ENCODE results near the gene ERN2. TPM values are rescaled to one million over a fixed set of nuclear protein-coding genes. Genes with fewer than 3 reads are reported as not detected.

The ERN2 gene
- total and polyA plus RNA-seq, 12 donors, result 0.20 to 2.7 (median 1.3) TPM; not detected in 1

DNA sequence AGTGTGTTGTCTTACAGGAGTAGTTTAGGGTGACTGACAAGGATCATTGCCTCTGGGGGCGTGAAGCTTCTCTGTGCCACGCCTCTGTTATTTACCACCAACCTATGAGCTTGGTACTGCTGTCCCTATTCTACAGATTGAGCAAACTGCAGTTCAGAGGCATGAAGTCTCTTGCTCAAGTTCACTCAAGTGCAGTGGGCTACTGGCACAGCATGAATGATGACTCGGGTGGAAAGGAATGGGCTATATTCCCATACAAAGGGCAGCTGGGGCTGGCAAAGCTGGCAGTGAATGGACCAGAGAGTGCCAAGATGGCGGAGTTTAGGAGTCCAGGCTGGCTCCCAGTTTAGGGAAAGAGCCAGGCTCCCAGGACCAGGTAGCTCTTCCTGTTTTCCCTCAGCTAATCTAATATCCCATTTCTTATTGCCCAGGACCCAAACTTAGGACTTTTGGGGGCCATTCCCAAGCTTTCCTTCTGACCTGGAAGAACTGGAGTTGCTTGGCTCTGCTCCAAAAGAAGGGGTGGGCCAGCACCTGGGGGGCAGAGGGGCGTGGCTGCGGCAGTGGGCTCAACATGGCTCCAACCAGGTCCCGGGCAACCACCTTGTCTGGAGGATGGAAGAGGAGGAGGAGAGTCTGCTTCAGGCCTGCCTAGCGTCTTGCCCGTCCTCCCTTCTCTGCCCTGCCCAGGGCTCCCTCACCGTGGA lies 21.4 kb downstream of the ERN2 start:
- peaks cover 0 to 11% of the 10 kb centered on the region in 2 donors for H3K4me1 ChIP-seq (replicated peaks in 1 of 2)
- TF ChIP-seq, protein P1, sequence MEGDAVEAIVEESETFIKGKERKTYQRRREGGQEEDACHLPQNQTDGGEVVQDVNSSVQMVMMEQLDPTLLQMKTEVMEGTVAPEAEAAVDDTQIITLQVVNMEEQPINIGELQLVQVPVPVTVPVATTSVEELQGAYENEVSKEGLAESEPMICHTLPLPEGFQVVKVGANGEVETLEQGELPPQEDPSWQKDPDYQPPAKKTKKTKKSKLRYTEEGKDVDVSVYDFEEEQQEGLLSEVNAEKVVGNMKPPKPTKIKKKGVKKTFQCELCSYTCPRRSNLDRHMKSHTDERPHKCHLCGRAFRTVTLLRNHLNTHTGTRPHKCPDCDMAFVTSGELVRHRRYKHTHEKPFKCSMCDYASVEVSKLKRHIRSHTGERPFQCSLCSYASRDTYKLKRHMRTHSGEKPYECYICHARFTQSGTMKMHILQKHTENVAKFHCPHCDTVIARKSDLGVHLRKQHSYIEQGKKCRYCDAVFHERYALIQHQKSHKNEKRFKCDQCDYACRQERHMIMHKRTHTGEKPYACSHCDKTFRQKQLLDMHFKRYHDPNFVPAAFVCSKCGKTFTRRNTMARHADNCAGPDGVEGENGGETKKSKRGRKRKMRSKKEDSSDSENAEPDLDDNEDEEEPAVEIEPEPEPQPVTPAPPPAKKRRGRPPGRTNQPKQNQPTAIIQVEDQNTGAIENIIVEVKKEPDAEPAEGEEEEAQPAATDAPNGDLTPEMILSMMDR (IDR thresholded peaks at IDR 0.05), result no peak
- no peak for TF ChIP-seq POLR2A (IDR thresholded peaks at IDR 0.05)
- DNase-seq, result no peak
- 94 to 96% (median 96%) methylated on average over 8 to 10 of the region's 10 CpGs for WGBS, 4 donors
- intact Hi-C loops (cut with DNase I), result no loop called here
- no peak overlapping the region for H3K4me3 ChIP-seq
- H3K27me3 ChIP-seq, result no peaks in the 10 kb centered on the region
- H3K9me3 ChIP-seq (replicated peaks in 1 of 3), result no peaks in the 10 kb centered on the region
- H3K27ac ChIP-seq, result no peak overlapping the region
- H3K36me3 ChIP-seq (replicated peaks in 1 of 2), result peaks cover 0 to 43% of the 10 kb centered on the region in 2 donors

DNA sequence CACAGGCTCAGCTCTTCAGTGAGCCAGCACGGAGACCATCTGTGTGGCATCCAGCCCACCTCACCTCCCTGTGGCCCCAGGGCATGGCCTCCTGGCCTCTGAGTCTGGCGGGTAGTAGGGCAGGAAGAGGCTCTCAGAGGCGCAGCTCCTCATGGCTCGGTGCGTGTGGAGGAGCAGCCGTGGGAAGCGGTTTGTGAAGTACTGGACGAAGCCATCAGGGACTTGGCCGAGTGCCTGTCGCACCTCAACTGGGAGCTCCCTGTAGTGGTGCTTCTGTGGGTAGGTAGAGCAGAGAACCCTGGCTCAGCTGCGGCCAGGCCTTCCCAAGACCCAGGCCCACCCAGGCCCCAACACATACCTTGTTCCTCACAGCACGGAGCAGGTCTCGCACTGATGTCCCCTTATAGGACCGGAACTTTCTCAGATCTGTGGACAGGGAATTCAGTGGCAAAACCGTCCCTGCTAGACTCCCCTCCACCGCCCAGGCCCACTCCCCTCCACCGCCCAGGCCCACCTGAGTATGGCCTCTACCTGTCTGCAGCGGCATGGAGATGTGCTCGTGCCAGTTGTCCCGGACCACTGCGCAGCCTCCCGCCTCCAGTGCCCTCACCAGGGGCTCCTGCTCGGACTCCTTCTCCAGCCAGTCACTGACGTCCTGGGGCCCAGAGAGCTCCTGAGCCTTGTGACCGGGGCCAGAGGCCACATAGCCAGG lies 22.1 kb downstream of the ERN2 start:
- no peak overlapping the region for H3K4me3 ChIP-seq
- no peak for DNase-seq
- H3K9me3 ChIP-seq (replicated peaks in 1 of 3), result no peaks in the 10 kb centered on the region
- no peaks in the 10 kb centered on the region for H3K27me3 ChIP-seq
- peaks cover 0 to 45% of the 10 kb centered on the region in 2 donors for H3K36me3 ChIP-seq (replicated peaks in 1 of 2)
- intact Hi-C loops (cut with DNase I), result no loop called here
- 95 to 97% (median 95%) methylated on average over 11 to 25 of the region's 25 CpGs for WGBS, 4 donors
- no peak overlapping the region for H3K27ac ChIP-seq
- peaks cover 0 to 11% of the 10 kb centered on the region in 2 donors for H3K4me1 ChIP-seq (replicated peaks in 1 of 2)
- TF ChIP-seq, protein P1 (IDR thresholded peaks at IDR 0.05), result no peak
- TF ChIP-seq POLR2A (IDR thresholded peaks at IDR 0.05), result no peak

DNA sequence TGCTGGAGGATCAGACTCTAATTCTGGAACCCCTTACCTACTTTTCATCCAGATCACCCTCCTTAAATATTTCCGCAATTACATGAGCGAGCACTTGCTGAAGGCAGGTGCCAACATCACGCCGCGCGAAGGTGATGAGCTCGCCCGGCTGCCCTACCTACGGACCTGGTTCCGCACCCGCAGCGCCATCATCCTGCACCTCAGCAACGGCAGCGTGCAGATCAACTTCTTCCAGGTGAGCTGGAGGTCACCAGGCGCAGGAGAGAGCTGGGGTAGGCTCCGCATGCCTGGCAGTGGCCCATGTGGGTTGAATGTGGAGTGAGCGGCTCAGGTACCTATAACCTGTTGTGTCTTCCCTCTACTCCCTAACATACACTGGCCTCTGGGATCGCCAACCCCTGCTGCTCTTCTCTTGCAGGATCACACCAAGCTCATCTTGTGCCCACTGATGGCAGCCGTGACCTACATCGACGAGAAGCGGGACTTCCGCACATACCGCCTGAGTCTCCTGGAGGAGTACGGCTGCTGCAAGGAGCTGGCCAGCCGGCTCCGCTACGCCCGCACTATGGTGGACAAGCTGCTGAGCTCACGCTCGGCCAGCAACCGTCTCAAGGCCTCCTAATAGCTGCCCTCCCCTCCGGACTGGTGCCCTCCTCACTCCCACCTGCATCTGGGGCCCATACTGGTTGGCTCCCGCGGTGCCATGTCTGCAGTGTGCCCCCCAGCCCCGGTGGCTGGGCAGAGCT lies 23.4 kb downstream of the ERN2 start:
- 95 to 97% (median 96%) methylated on average over 24 to 36 of the region's 36 CpGs for WGBS, 4 donors
- peaks cover 0 to 4% of the 10 kb centered on the region in 2 donors for H3K4me1 ChIP-seq (replicated peaks in 1 of 2)

More for the DNA sequence above, 23.4 kb downstream of the ERN2 start:
- Histone ChIP-seq H3K27ac (no peak overlapping the region), H3K4me3 (no peak overlapping the region), H3K9me3 (replicated peaks in 1 of 3) (no peaks in the 10 kb centered on the region), H3K36me3 (replicated peaks in 1 of 2) (peaks cover 0 to 45% of the 10 kb centered on the region in 2 donors), H3K27me3 (no peaks in the 10 kb centered on the region)
- DNase-seq, result no peak
- no peak for TF ChIP-seq POLR2A (IDR thresholded peaks at IDR 0.05)
- TF ChIP-seq, protein P1 (IDR thresholded peaks at IDR 0.05), result no peak
- intact Hi-C loops (cut with DNase I), result no loop called here

All from adrenal gland (tissue), 12 donors.